Activated naive CD4-positive, alpha-beta T cell treated with anti-CD3 and anti-CD28 coated beads for 36 hours (primary cell): ENCODE data around the gene TSPAN5. TPM values are rescaled to one million over a fixed set of nuclear protein-coding genes. Genes with fewer than 3 reads are reported as not detected.
"Not testable (repeated sequence)": the region's sequence is repeated elsewhere in the genome, so short reads cannot be mapped to it uniquely, and the experiment has no call there.

Source experiments
- CTCF ChIA-PET: fragments of 350-600 bp; sonication (Branson Sonifier 250); formaldehyde crosslinking; loops from one replicate; lab custom pipeline; 2021; ENCODE audit warnings: antibody characterized with exemption; lab: Charles Lee
- DNase-seq: peaks from one replicate; pipeline ENCODE4 v3.0.0-alpha.2; 2020
- H3K27ac Mint-ChIP-seq: one replicate; pipeline ENCODE4 v1.8.0; 2021; ENCODE audit warnings: mild to moderate bottlenecking, mixed read lengths
- H3K27me3 Mint-ChIP-seq: one replicate; pipeline ENCODE4 v1.8.0; 2021; ENCODE audit warnings: low read depth, mixed read lengths
- H3K36me3 Mint-ChIP-seq: one replicate; pipeline ENCODE4 v1.8.0; 2021; ENCODE audit warnings: low read depth, mixed read lengths
- H3K4me1 Mint-ChIP-seq: one replicate; pipeline ENCODE4 v1.8.0; 2021; ENCODE audit warnings: low read depth, mixed read lengths
- H3K4me3 Mint-ChIP-seq: one replicate; pipeline ENCODE4 v1.8.0; 2021; ENCODE audit warnings: mild to moderate bottlenecking, moderate library complexity, mixed read lengths
- H3K9me3 Mint-ChIP-seq: one replicate; pipeline ENCODE4 v1.8.0; 2021; ENCODE audit warnings: mixed read lengths
- intact Hi-C: fragments of 100-400 bp; cut with micrococcal nuclease; formaldehyde crosslinking; loops from one replicate; pipeline ENCODE4 v1.15.1; 2023
- total RNA-seq, 2 experiments: library from RNA; stranded (reverse); gene quantifications; one replicate each; pipeline ENCODE4 v1.2.3, GENCODE V29; 2021

TSPAN5 gene
- total RNA-seq, result 10 to 100 TPM; 12.5 to 13.1 TPM

GRCh38 chr4:98658287-98659105 is at the start of gene TSPAN5:
TSPAN5 (minus strand) TSS chr4:98658611.
- Mint-ChIP-seq H3K36me3 (peaks cover 10% of the 10 kb centered on the region), H3K9me3 (no peaks in the 10 kb centered on the region), H3K27ac (peak within 1 kb of the TSS; percentile 71), H3K4me1 (peaks cover 74% of the 10 kb centered on the region), H3K4me3 (peak within 1 kb of the TSS; percentile 98), H3K27me3 (no peaks in the 10 kb centered on the region)
- intact Hi-C loops, result loop anchor here (1.0 kb wide), 3 partner anchors 19 to 397 kb away; partner anchors contain the start of gene RAP1GDS1
- CTCF ChIA-PET, result interaction anchor here (0.6 to 1.0 kb wide), 5 partner anchors 52 to 349 kb away, joined by 3 to 4 read pairs (median 3); no protein-coding TSS in a partner anchor
- peak; percentile 77 for DNase-seq

- Mint-ChIP-seq H3K9me3 (peaks cover 28% of the 10 kb centered on the region), H3K36me3 (peaks cover 5% of the 10 kb centered on the region), H3K27me3 (no peaks in the 10 kb centered on the region), H3K4me3 (no peak overlapping the region), H3K27ac (no peak overlapping the region), H3K4me1 (peaks cover 24% of the 10 kb centered on the region)
- DNase-seq, result no peak
- CTCF ChIA-PET, result no interaction called here
- intact Hi-C loops, result loop anchor here (1.0 to 5.0 kb wide), 3 partner anchors 18 to 105 kb away; no protein-coding TSS in a partner anchor
These were observed 48.5 kb upstream of the TSPAN5 start for GRCh38 chr4:98706935-98707334.

- Mint-ChIP-seq H3K4me3 (no peak overlapping the region), H3K4me1 (peaks cover 24% of the 10 kb centered on the region), H3K9me3 (peaks cover 28% of the 10 kb centered on the region), H3K36me3 (peaks cover 5% of the 10 kb centered on the region), H3K27me3 (no peaks in the 10 kb centered on the region), H3K27ac (peak overlapping the region; percentile 39)
- intact Hi-C loops, result loop anchor here (1.0 to 5.0 kb wide), 3 partner anchors 17 to 104 kb away; no protein-coding TSS in a partner anchor
- CTCF ChIA-PET, result no interaction called here
- DNase-seq, result peak; percentile 15
These were observed 47.9 kb upstream of the TSPAN5 start for GRCh38 chr4:98706200-98706813.

GRCh38 chr4:98705586-98705985 is 47.2 kb upstream of the TSPAN5 start:
- CTCF ChIA-PET, result interaction anchor here (0.8 kb wide), 1 partner anchor 14 kb away, joined by 3 read pairs; no protein-coding TSS in a partner anchor
- not testable (repeated sequence) for H3K4me3 Mint-ChIP-seq, H3K36me3 Mint-ChIP-seq, H3K27ac Mint-ChIP-seq, H3K27me3 Mint-ChIP-seq, DNase-seq
- H3K9me3 Mint-ChIP-seq, result peaks cover 28% of the 10 kb centered on the region
- intact Hi-C loops, result loop anchor here (5.0 kb wide), 1 partner anchor 103 kb away; no protein-coding TSS in a partner anchor
- H3K4me1 Mint-ChIP-seq, result peaks cover 24% of the 10 kb centered on the region

- Mint-ChIP-seq H3K27ac (no peak overlapping the region), H3K27me3 (no peaks in the 10 kb centered on the region), H3K9me3 (peaks cover 29% of the 10 kb centered on the region), H3K4me3 (no peak overlapping the region), H3K36me3 (peaks cover 5% of the 10 kb centered on the region), H3K4me1 (peaks cover 5% of the 10 kb centered on the region)
- CTCF ChIA-PET, result interaction anchor here (0.9 kb wide), 1 partner anchor 12 kb away, joined by 3 read pairs; no protein-coding TSS in a partner anchor
- no peak for DNase-seq
- intact Hi-C loops, result no loop called here
These were observed 42.2 kb upstream of the TSPAN5 start for GRCh38 chr4:98700656-98701055.

- CTCF ChIA-PET, result interaction anchor here (2.1 kb wide), 1 partner anchor 226 kb away, joined by 4 read pairs; no protein-coding TSS in a partner anchor
- Mint-ChIP-seq H3K9me3 (peaks cover 11% of the 10 kb centered on the region), H3K4me3 (no peak overlapping the region), H3K27me3 (no peaks in the 10 kb centered on the region), H3K4me1 (peaks cover 8% of the 10 kb centered on the region), H3K27ac (no peak overlapping the region), H3K36me3 (no peaks in the 10 kb centered on the region)
- intact Hi-C loops, result no loop called here
- DNase-seq, result no peak
These were observed 35.7 kb upstream of the TSPAN5 start for GRCh38 chr4:98694076-98694475.

- CTCF ChIA-PET, result interaction anchor here (1.0 to 2.1 kb wide), 2 partner anchors 13 to 225 kb away, joined by 3 to 4 read pairs; no protein-coding TSS in a partner anchor
- peaks cover 3% of the 10 kb centered on the region for H3K9me3 Mint-ChIP-seq
- peaks cover 23% of the 10 kb centered on the region for H3K4me1 Mint-ChIP-seq
- no peak for DNase-seq
- no peak overlapping the region for H3K4me3 Mint-ChIP-seq
- intact Hi-C loops, result no loop called here
- no peaks in the 10 kb centered on the region for H3K36me3 Mint-ChIP-seq
- no peaks in the 10 kb centered on the region for H3K27me3 Mint-ChIP-seq
- no peak overlapping the region for H3K27ac Mint-ChIP-seq
These were observed 34.0 kb upstream of the TSPAN5 start for GRCh38 chr4:98692411-98692810.

GRCh38 chr4:98691588-98691987 is 33.2 kb upstream of the TSPAN5 start:
- CTCF ChIA-PET, result interaction anchor here (0.8 to 1.1 kb wide), 3 partner anchors 12 to 22 kb away, joined by 3 to 5 read pairs (median 3); no protein-coding TSS in a partner anchor
- Mint-ChIP-seq H3K27ac (no peak overlapping the region), H3K4me3 (no peak overlapping the region), H3K4me1 (peaks cover 25% of the 10 kb centered on the region), H3K9me3 (peaks cover 2% of the 10 kb centered on the region), H3K36me3 (no peaks in the 10 kb centered on the region), H3K27me3 (no peaks in the 10 kb centered on the region)
- DNase-seq, result no peak
- intact Hi-C loops, result no loop called here

- H3K27ac Mint-ChIP-seq, result no peak overlapping the region
- peak; percentile 7 for DNase-seq
- peaks cover 35% of the 10 kb centered on the region for H3K4me1 Mint-ChIP-seq
- no peaks in the 10 kb centered on the region for H3K36me3 Mint-ChIP-seq
- CTCF ChIA-PET, result interaction anchor here (1.2 to 2.1 kb wide), 2 partner anchors 11 to 25 kb away, joined by 3 to 5 read pairs; no protein-coding TSS in a partner anchor
- intact Hi-C loops, result loop anchor here (1.0 kb wide), 3 partner anchors 17 to 240 kb away; partner anchors contain the start of gene EIF4E
- no peaks in the 10 kb centered on the region for H3K27me3 Mint-ChIP-seq
- no peak overlapping the region for H3K4me3 Mint-ChIP-seq
- peaks cover 2% of the 10 kb centered on the region for H3K9me3 Mint-ChIP-seq
These were observed 31.2 kb upstream of the TSPAN5 start for GRCh38 chr4:98689507-98690174.

GRCh38 chr4:98688411-98689290 is 30.2 kb upstream of the TSPAN5 start:
- H3K4me3 Mint-ChIP-seq, result no peak overlapping the region
- intact Hi-C loops, result loop anchor here (1.0 kb wide), 3 partner anchors 18 to 241 kb away; partner anchors contain the start of gene EIF4E
- CTCF ChIA-PET, result interaction anchor here (0.5 to 2.1 kb wide), 5 partner anchors 12 to 545 kb away, joined by 3 to 5 read pairs (median 3); partner anchors contain the start of gene STPG2

GRCh38 chr4:98687876-98688275 is 29.5 kb upstream of the TSPAN5 start:
- H3K4me1 Mint-ChIP-seq, result peaks cover 35% of the 10 kb centered on the region
- H3K4me3 Mint-ChIP-seq, result no peak overlapping the region
- H3K27me3 Mint-ChIP-seq, result no peaks in the 10 kb centered on the region
- no peak overlapping the region for H3K27ac Mint-ChIP-seq
- H3K9me3 Mint-ChIP-seq, result peaks cover 2% of the 10 kb centered on the region
- intact Hi-C loops, result no loop called here
- CTCF ChIA-PET, result interaction anchor here (1.8 to 2.1 kb wide), 2 partner anchors 23 to 220 kb away, joined by 4 to 5 read pairs; no protein-coding TSS in a partner anchor
- H3K36me3 Mint-ChIP-seq, result no peaks in the 10 kb centered on the region
- no peak for DNase-seq

More at GRCh38 chr4:98688411-98689290, 30.2 kb upstream of the TSPAN5 start:
- no peaks in the 10 kb centered on the region for H3K36me3 Mint-ChIP-seq
- H3K27me3 Mint-ChIP-seq, result no peaks in the 10 kb centered on the region
- DNase-seq, result peak; percentile 53
- H3K9me3 Mint-ChIP-seq, result peaks cover 2% of the 10 kb centered on the region
- peaks cover 35% of the 10 kb centered on the region for H3K4me1 Mint-ChIP-seq
- peak overlapping the region; percentile 12 for H3K27ac Mint-ChIP-seq
